Measurements from ENCODE around the gene DELE1.

The DELE1 gene

DNA sequence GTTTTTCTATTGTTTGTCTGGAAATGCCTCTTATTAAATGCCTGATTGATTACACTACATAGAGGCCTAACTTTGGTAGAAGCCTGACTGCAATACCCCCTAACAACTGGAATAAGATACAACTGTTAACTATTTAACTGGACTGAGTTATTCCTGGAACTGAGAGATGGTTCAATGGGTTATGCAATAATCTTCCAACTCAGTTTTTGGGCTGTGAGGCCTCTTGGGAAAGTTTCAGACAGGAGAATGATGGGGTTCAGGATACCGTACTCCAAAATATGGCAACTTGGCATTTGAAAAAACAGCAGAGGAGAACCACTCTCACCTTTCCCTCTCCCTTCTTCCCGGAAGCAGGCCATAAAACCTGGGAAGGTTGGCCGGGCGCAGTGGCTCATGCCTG, 26.2 kb upstream of the DELE1 start:
- no peak overlapping the region for H3K4me3 ChIP-seq (ENCODE audit: low read depth, low read length)
- TF ChIP-seq, protein P1, sequence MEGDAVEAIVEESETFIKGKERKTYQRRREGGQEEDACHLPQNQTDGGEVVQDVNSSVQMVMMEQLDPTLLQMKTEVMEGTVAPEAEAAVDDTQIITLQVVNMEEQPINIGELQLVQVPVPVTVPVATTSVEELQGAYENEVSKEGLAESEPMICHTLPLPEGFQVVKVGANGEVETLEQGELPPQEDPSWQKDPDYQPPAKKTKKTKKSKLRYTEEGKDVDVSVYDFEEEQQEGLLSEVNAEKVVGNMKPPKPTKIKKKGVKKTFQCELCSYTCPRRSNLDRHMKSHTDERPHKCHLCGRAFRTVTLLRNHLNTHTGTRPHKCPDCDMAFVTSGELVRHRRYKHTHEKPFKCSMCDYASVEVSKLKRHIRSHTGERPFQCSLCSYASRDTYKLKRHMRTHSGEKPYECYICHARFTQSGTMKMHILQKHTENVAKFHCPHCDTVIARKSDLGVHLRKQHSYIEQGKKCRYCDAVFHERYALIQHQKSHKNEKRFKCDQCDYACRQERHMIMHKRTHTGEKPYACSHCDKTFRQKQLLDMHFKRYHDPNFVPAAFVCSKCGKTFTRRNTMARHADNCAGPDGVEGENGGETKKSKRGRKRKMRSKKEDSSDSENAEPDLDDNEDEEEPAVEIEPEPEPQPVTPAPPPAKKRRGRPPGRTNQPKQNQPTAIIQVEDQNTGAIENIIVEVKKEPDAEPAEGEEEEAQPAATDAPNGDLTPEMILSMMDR (IDR thresholded peaks at IDR 0.05; ENCODE audit: borderline replicate concordance, insufficient read depth, low read depth, low read length), result no peak

DNA sequence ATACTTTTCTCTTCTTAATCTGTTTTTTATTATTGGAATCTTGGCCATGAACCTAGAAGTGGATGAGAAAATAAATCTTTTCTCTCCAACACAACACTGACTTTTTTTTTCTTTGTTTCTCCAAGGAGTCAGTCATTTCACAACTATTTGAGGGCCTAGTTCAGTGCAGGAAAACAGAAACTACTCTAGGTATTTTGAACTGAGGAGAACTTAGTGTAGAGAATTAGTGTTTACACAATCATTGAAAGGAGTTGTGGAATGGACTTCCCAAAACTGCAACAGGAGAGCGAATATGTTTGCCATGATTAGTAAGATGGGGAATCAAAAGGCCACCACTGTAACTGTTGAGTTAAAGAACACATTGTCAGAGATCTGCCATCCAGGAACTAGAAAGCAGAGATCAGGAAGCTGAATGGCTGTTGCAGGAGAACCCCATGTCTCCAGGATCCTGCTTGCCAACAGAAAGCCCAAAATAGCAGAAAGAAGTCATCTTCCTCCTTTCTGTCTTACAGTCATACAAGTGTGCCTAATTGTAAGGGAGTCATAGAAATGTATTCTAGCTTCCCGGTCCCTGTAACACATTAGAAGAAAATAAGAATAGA, 25.1 kb upstream of the DELE1 start:
- TF ChIP-seq, protein P1 (IDR thresholded peaks at IDR 0.05; ENCODE audit: borderline replicate concordance, insufficient read depth, low read depth, low read length), result no peak
- H3K4me3 ChIP-seq (ENCODE audit: low read depth, low read length), result no peak overlapping the region

DNA sequence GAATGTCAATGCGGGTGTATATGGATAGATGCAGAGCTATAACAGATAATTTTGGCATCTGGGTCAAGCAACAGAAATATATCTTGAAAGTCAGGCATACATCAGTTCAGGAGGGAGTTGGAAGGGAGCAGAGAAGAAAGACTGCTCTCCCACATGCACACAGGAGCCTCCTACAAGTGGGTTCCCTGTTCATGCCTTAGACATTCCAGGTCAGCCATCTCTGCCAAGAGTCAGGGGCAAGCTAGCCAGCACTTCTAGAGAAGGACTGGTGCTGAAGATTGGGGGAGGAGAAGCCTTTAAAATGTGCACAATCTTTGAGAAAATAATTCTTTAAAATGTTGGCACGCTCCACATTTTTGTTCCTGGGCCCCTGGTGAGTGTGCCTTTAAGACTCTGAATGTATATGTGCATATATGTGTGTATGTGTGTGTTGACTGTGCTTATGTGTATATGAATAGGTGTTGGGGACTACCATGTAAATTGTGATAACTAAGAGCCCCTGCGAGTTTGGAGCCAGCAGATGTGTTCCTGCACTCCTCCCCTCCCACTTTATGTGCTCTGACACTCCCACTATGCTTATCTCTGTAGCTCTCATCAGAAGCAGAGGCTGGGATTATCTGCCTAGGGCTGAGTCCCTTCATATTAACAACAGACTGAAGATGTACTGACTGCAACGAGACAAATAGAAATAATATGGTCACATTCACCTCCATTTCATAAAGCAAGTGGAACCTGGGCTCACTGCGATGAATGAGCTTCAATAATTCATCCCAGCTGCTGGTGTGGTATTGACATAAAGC, 21.5 kb upstream of the DELE1 start:
- H3K4me3 ChIP-seq (ENCODE audit: low read depth, low read length), result no peak overlapping the region
- TF ChIP-seq, protein P1 (IDR thresholded peaks at IDR 0.05; ENCODE audit: borderline replicate concordance, insufficient read depth, low read depth, low read length), result no peak

DNA sequence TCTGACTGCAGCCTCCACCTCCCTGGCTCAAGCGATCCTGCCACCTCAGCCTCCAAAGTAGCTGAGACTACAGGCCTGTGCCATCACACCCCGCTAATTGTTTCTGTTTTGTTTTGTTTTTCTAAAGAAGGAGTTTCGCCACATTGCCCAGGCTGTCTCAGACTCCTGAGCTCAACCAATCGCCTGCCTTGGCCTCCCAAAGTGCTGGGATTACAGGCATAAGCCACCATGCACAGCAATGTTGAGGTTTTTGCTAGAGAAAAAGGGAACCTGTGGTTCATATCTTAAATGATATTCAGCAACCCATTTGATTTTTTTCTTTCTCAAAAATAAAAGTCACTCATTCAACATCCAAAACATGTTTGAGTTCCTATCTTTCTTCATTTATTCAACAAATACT, 20.4 kb upstream of the DELE1 start:
- no peak overlapping the region for H3K4me3 ChIP-seq (ENCODE audit: low read depth, low read length)
- TF ChIP-seq, protein P1 (IDR thresholded peaks at IDR 0.05; ENCODE audit: borderline replicate concordance, insufficient read depth, low read depth, low read length), result no peak

DNA sequence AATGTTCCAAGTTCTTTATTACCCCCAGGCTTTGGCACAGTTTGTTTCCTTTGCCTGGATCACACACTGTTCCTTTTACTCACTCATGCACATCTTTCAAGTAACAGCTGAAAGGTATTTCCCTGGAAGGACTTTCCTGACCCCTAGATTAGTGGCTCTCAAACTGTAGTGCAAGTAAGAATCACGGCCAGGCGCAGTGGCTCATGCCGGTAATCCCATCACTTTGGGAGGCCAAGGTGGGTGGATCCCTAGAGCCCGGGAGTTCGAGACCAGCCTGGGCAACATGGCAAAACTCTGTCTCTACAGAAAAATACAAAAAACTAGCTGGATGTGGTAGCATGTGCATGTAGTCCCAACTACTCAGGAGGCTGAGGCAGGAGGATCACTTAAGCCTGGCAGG, 19.1 kb upstream of the DELE1 start:
- TF ChIP-seq, protein P1 (IDR thresholded peaks at IDR 0.05; ENCODE audit: borderline replicate concordance, insufficient read depth, low read depth, low read length), result no peak
- no peak overlapping the region for H3K4me3 ChIP-seq (ENCODE audit: low read depth, low read length)

DNA sequence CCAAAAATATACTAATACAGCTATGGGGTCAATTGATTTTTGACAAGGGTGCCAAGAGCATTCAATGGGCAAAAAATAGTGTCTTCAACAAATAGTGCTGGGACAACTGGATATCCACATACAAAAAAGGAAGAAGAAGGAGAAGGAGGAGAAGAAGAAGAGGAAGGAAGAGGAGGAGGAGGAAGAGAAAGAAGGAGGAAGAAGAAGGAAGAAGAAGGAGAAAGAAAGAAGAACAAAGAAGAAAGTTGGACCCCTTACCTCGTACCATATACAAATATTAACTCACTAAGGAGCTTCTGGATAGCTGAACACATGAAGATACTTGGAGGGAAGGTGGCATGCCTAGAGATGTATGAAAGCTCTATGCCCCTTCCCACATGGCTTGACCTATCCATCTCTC, 17.2 kb upstream of the DELE1 start:
- H3K4me3 ChIP-seq (ENCODE audit: low read depth, low read length), result no peak overlapping the region
- TF ChIP-seq, protein P1 (IDR thresholded peaks at IDR 0.05; ENCODE audit: borderline replicate concordance, insufficient read depth, low read depth, low read length), result no peak

DNA sequence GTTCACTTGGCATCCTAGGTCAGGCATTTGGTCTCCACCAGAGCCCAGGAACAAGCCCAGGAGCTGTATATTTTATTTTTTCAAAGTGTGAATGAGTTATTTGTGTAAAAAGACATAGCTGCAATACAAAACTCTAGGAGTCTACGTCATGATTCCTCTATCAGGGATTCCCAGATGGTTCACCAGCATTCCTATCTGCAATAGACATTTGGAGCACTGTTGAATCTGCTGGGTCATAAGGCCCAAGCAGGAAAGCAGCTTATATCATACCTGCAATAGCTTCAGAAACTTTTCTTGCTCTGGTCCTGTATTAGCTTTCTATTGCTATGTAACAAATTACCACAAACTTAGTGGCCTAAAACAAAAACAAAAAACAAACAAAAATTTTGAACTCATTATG, 16.7 kb upstream of the DELE1 start:
- no peak overlapping the region for H3K4me3 ChIP-seq (ENCODE audit: low read depth, low read length)
- TF ChIP-seq, protein P1 (IDR thresholded peaks at IDR 0.05; ENCODE audit: borderline replicate concordance, insufficient read depth, low read depth, low read length), result no peak

Measured in GM12875 (cell line).